Large intestine (tissue), 3 donors: ENCODE measurements around the gene SUSD2. TPM values are rescaled to one million over a fixed set of nuclear protein-coding genes. Genes with fewer than 3 reads are reported as not detected.

Experiments used
- DNase-seq, 2 donors: peaks; one replicate each; pipeline versions ENCODE4 v3.0.0 to v3.0.0-alpha.2; 2013
- H3K27ac ChIP-seq: one replicate; pipeline ENCODE4 v1.5.1; 2013; ENCODE audit warnings: low read length
- H3K27me3 ChIP-seq: 2 replicates; pipeline ENCODE4 v1.6.1; 2013; ENCODE audit warnings: low read length; ENCODE audit not compliant: control insufficient read depth, insufficient read depth
- H3K36me3 ChIP-seq: 2 replicates; pipeline ENCODE4 v1.6.1; 2013; ENCODE audit warnings: low read length; ENCODE audit not compliant: control insufficient read depth, insufficient read depth
- H3K4me1 ChIP-seq: one replicate; pipeline ENCODE4 v1.6.1; 2013; ENCODE audit warnings: low read length; ENCODE audit not compliant: control insufficient read depth, insufficient read depth
- H3K4me3 ChIP-seq: one replicate; pipeline ENCODE4 v1.5.1; 2013; ENCODE audit warnings: low read length
- H3K9me3 ChIP-seq: one replicate; pipeline ENCODE4 v1.6.1; 2013; ENCODE audit warnings: mild to moderate bottlenecking, low read depth, low read length, moderate library complexity; ENCODE audit not compliant: control insufficient read depth
- WGBS: methylation state at CpG from one replicate; pipeline ENCODE4 v1.1.5; 2013; ENCODE audit warnings: low lambda C conversion rate; ENCODE audit not compliant: insufficient coverage; 5-methylcytosine and 5-hydroxymethylcytosine counted together
- polyA plus RNA-seq: library from polyadenylated mRNA; unstranded; fragments of 120-200 nt; gene quantifications from one replicate; pipeline ENCODE4 v1.2.1, GENCODE V29; 2013

The SUSD2 gene
- polyA plus RNA-seq, 1 donor = 36.9 TPM

GRCh38 chr22:24149198-24149590, 32.1 kb upstream of the SUSD2 start:
- Histone ChIP-seq H3K9me3 (no peaks in the 10 kb centered on the region), H3K27me3 (no peaks in the 10 kb centered on the region), H3K4me3 (no peak overlapping the region), H3K4me1 (peaks cover 69% of the 10 kb centered on the region), H3K27ac (peak overlapping the region; percentile 81), H3K36me3 (peaks cover 21% of the 10 kb centered on the region)
- no peak for DNase-seq
- WGBS = 100% methylated on average over 1 of the region's 4 CpGs

- Histone ChIP-seq H3K27ac (peak overlapping the region; percentile 64), H3K4me1 (peaks cover 57% of the 10 kb centered on the region), H3K27me3 (no peaks in the 10 kb centered on the region), H3K36me3 (peaks cover 27% of the 10 kb centered on the region), H3K4me3 (no peak overlapping the region), H3K9me3 (no peaks in the 10 kb centered on the region)
- WGBS = no CpG with 5 or more reads among the region's 3 CpGs
- peak in 1 of 2 donors; percentile 60 for DNase-seq
These were observed 27.9 kb upstream of the SUSD2 start for GRCh38 chr22:24153353-24153752.

GRCh38 chr22:24153959-24154358, 27.3 kb upstream of the SUSD2 start:
- no peak for DNase-seq
- WGBS = no CpG with 5 or more reads among the region's 7 CpGs
- no peak overlapping the region for H3K4me3 ChIP-seq
- H3K36me3 ChIP-seq = peaks cover 30% of the 10 kb centered on the region
- no peaks in the 10 kb centered on the region for H3K9me3 ChIP-seq
- H3K27me3 ChIP-seq = no peaks in the 10 kb centered on the region
- peaks cover 51% of the 10 kb centered on the region for H3K4me1 ChIP-seq
- H3K27ac ChIP-seq = peak overlapping the region; percentile 64

GRCh38 chr22:24154826-24155225, 26.5 kb upstream of the SUSD2 start:
- DNase-seq = no peak
- Histone ChIP-seq H3K9me3 (no peaks in the 10 kb centered on the region), H3K4me1 (peaks cover 45% of the 10 kb centered on the region), H3K36me3 (peaks cover 33% of the 10 kb centered on the region), H3K27me3 (no peaks in the 10 kb centered on the region), H3K27ac (peak overlapping the region; percentile 27), H3K4me3 (no peak overlapping the region)
- no CpG with 5 or more reads among the region's 5 CpGs for WGBS

- H3K27ac ChIP-seq = peak overlapping the region; percentile 71
- H3K36me3 ChIP-seq = peaks cover 37% of the 10 kb centered on the region
- H3K4me3 ChIP-seq = peak overlapping the region; percentile 63
- no peaks in the 10 kb centered on the region for H3K27me3 ChIP-seq
- no CpG with 5 or more reads among the region's 41 CpGs for WGBS
- H3K4me1 ChIP-seq = peaks cover 45% of the 10 kb centered on the region
- peak; percentile 55 to 69 for DNase-seq
- no peaks in the 10 kb centered on the region for H3K9me3 ChIP-seq
These were observed 25.6 kb upstream of the SUSD2 start for GRCh38 chr22:24155627-24156140.

- Histone ChIP-seq H3K36me3 (peaks cover 39% of the 10 kb centered on the region), H3K4me1 (peaks cover 45% of the 10 kb centered on the region), H3K9me3 (no peaks in the 10 kb centered on the region), H3K27me3 (no peaks in the 10 kb centered on the region), H3K27ac (peak overlapping the region; percentile 71), H3K4me3 (peak overlapping the region; percentile 63)
- WGBS = no CpG with 5 or more reads among the region's 77 CpGs
- DNase-seq = peak in 1 of 2 donors; percentile 62
These were observed 25.0 kb upstream of the SUSD2 start for GRCh38 chr22:24156141-24156912.

GRCh38 chr22:24156913-24157821, 24.1 kb upstream of the SUSD2 start:
- peaks cover 43% of the 10 kb centered on the region for H3K4me1 ChIP-seq
- DNase-seq = peak; percentile 83 to 88
- WGBS = no CpG with 5 or more reads among the region's 23 CpGs
- H3K27me3 ChIP-seq = no peaks in the 10 kb centered on the region
- peak overlapping the region; percentile 63 for H3K4me3 ChIP-seq
- H3K9me3 ChIP-seq = no peaks in the 10 kb centered on the region
- H3K36me3 ChIP-seq = peaks cover 40% of the 10 kb centered on the region
- peak overlapping the region; percentile 71 for H3K27ac ChIP-seq

GRCh38 chr22:24157822-24158135, 23.5 kb upstream of the SUSD2 start:
- Histone ChIP-seq H3K4me3 (no peak overlapping the region), H3K36me3 (peaks cover 42% of the 10 kb centered on the region), H3K27ac (peak overlapping the region; percentile 71), H3K4me1 (peaks cover 42% of the 10 kb centered on the region), H3K9me3 (no peaks in the 10 kb centered on the region), H3K27me3 (no peaks in the 10 kb centered on the region)
- DNase-seq = no peak
- WGBS = no CpG with 5 or more reads among the region's 10 CpGs

- H3K9me3 ChIP-seq = no peaks in the 10 kb centered on the region
- H3K27ac ChIP-seq = no peak overlapping the region
- peaks cover 59% of the 10 kb centered on the region for H3K36me3 ChIP-seq
- peaks cover 23% of the 10 kb centered on the region for H3K4me1 ChIP-seq
- WGBS = no CpG with 5 or more reads among the region's 2 CpGs
- H3K4me3 ChIP-seq = no peak overlapping the region
- DNase-seq = no peak
- no peaks in the 10 kb centered on the region for H3K27me3 ChIP-seq
These were observed 21.6 kb upstream of the SUSD2 start for GRCh38 chr22:24159650-24160049.

GRCh38 chr22:24160546-24160945, 20.7 kb upstream of the SUSD2 start:
- DNase-seq = no peak
- Histone ChIP-seq H3K9me3 (no peaks in the 10 kb centered on the region), H3K27ac (no peak overlapping the region), H3K4me3 (no peak overlapping the region), H3K27me3 (no peaks in the 10 kb centered on the region), H3K4me1 (peaks cover 14% of the 10 kb centered on the region), H3K36me3 (peaks cover 68% of the 10 kb centered on the region)
- no CpG with 5 or more reads among the region's 6 CpGs for WGBS
